ENCODE measurements around the gene BRDT.

The BRDT gene

DNA sequence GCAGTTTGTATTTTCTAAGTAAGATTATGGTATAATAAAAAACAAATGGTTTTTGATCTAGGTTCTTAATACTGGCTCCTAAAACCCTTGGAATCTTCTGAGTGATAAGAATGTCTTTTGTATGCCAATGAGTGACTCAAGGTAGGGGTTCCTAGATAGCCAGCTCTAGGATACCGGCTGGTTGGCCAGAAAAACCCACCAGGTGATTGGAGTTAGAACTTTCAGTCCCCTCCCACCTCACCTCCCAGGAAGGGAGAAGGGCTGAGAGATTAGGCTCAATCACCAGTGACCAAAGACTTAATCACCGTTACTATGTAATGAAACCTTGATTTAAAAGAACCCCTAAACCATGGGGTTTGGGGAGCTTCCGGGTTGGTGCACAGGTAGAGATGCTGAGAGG, 8.7 kb upstream of the BRDT start:
- Histone ChIP-seq H3K36me3 (replicated peaks; ENCODE audit: insufficient read depth, low read length) (no peaks in the 10 kb centered on the region), H3F3A (ENCODE audit: insufficient read depth, low read length) (no peaks in the 10 kb centered on the region), H3K4me1 (ENCODE audit: low read length) (no peaks in the 10 kb centered on the region), H3K4me3 (ENCODE audit: low read length) (no peak overlapping the region), H3K9me2 (replicated peaks; ENCODE audit: insufficient read depth, low read length) (no peaks in the 10 kb centered on the region), H3K9ac (ENCODE audit: low read length) (no peak overlapping the region), H3K79me2 (ENCODE audit: low read length) (no peaks in the 10 kb centered on the region), H3K4me2 (ENCODE audit: low read depth, low read length) (no peak overlapping the region), H3K9me3 (replicated peaks; ENCODE audit: insufficient read depth, low read length) (no peaks in the 10 kb centered on the region), H3K27me3 (replicated peaks; ENCODE audit: insufficient read depth, low read length) (no peaks in the 10 kb centered on the region), H2AFZ (ENCODE audit: low read length) (no peak overlapping the region), H4K20me1 (ENCODE audit: insufficient read depth, low read length) (no peaks in the 10 kb centered on the region), H3K27ac (ENCODE audit: low read length) (no peak overlapping the region)
- TF ChIP-seq, protein P1, sequence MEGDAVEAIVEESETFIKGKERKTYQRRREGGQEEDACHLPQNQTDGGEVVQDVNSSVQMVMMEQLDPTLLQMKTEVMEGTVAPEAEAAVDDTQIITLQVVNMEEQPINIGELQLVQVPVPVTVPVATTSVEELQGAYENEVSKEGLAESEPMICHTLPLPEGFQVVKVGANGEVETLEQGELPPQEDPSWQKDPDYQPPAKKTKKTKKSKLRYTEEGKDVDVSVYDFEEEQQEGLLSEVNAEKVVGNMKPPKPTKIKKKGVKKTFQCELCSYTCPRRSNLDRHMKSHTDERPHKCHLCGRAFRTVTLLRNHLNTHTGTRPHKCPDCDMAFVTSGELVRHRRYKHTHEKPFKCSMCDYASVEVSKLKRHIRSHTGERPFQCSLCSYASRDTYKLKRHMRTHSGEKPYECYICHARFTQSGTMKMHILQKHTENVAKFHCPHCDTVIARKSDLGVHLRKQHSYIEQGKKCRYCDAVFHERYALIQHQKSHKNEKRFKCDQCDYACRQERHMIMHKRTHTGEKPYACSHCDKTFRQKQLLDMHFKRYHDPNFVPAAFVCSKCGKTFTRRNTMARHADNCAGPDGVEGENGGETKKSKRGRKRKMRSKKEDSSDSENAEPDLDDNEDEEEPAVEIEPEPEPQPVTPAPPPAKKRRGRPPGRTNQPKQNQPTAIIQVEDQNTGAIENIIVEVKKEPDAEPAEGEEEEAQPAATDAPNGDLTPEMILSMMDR (IDR thresholded peaks at IDR 0.05; ENCODE audit: low read length) = no peak
- TF ChIP-seq EZH2phosphoT487 (IDR thresholded peaks at IDR 0.05; ENCODE audit: low read length) (no peak), EZH2 (optimal IDR thresholded peaks at IDR 0.05; ENCODE audit: low read depth, low read length) (no peak)
- DNase-seq = no peak

DNA sequence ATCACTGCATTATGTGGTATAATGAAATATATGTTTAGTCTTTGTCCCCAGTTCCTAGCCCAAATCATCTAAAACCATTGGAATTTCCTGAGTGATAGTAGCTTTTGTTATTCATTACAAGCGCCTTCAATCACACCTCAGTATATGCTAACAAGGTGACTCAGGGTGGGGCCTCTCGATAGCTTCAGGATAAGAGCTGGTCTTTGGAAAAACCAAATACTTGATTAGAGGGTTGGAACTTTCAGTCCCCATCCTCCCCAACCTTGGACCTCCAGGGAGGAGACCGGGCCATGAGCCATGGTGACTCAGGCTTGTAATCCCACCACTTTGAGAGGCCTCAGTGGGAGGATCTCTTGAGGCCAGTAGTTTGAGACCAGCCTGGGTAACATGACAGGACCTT, 5.1 kb upstream of the BRDT start:
- no peaks in the 10 kb centered on the region for H3K4me1 ChIP-seq (ENCODE audit: low read length)
- no peak for DNase-seq
- no peaks in the 10 kb centered on the region for H4K20me1 ChIP-seq (ENCODE audit: insufficient read depth, low read length)
- no peak overlapping the region for H3K27ac ChIP-seq (ENCODE audit: low read length)
- no peak overlapping the region for H3K4me3 ChIP-seq (ENCODE audit: low read length)
- H3K79me2 ChIP-seq (ENCODE audit: low read length) = no peaks in the 10 kb centered on the region
- H3K9me2 ChIP-seq (replicated peaks; ENCODE audit: insufficient read depth, low read length) = no peaks in the 10 kb centered on the region
- no peaks in the 10 kb centered on the region for H3F3A ChIP-seq (ENCODE audit: insufficient read depth, low read length)
- no peaks in the 10 kb centered on the region for H3K36me3 ChIP-seq (replicated peaks; ENCODE audit: insufficient read depth, low read length)
- no peaks in the 10 kb centered on the region for H3K27me3 ChIP-seq (replicated peaks; ENCODE audit: insufficient read depth, low read length)
- TF ChIP-seq EZH2 (optimal IDR thresholded peaks at IDR 0.05; ENCODE audit: low read depth, low read length) = no peak
- no peak overlapping the region for H2AFZ ChIP-seq (ENCODE audit: low read length)
- H3K9me3 ChIP-seq (replicated peaks; ENCODE audit: insufficient read depth, low read length) = no peaks in the 10 kb centered on the region
- H3K9ac ChIP-seq (ENCODE audit: low read length) = no peak overlapping the region
- no peak overlapping the region for H3K4me2 ChIP-seq (ENCODE audit: low read depth, low read length)

DNA sequence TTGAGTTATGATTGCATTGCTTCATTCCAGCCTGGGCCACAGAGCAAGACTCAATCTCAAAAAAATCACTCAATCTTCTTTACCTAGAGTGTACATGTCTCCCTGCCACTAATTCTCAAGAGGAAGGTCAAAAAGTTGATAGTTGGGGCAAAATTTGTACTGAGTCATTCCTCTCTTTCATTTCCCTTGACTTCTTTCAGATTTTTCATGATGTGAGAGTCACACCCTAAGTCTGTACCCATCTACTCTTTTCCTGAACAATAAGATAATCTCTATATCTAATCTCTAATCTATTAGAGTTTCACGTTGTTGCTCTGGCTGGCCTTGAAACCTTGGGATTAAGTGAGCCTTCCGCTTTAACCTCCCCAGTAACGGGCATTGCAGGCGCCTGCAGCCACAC, 1.1 kb upstream of the BRDT start:
- H3K36me3 ChIP-seq (replicated peaks; ENCODE audit: insufficient read depth, low read length) = no peaks in the 10 kb centered on the region
- H3K27me3 ChIP-seq (replicated peaks; ENCODE audit: insufficient read depth, low read length) = no peaks in the 10 kb centered on the region
- H3K9ac ChIP-seq (ENCODE audit: low read length) = no peak overlapping the region
- H3K9me2 ChIP-seq (replicated peaks; ENCODE audit: insufficient read depth, low read length) = no peaks in the 10 kb centered on the region
- DNase-seq = no peak
- H2AFZ ChIP-seq (ENCODE audit: low read length) = no peak overlapping the region
- H3F3A ChIP-seq (ENCODE audit: insufficient read depth, low read length) = no peaks in the 10 kb centered on the region
- H3K4me1 ChIP-seq (ENCODE audit: low read length) = no peaks in the 10 kb centered on the region
- H4K20me1 ChIP-seq (ENCODE audit: insufficient read depth, low read length) = no peaks in the 10 kb centered on the region
- H3K4me3 ChIP-seq (ENCODE audit: low read length) = no peak overlapping the region
- no peak overlapping the region for H3K4me2 ChIP-seq (ENCODE audit: low read depth, low read length)
- H3K9me3 ChIP-seq (replicated peaks; ENCODE audit: insufficient read depth, low read length) = no peaks in the 10 kb centered on the region
- H3K79me2 ChIP-seq (ENCODE audit: low read length) = no peaks in the 10 kb centered on the region
- TF ChIP-seq EZH2 (optimal IDR thresholded peaks at IDR 0.05; ENCODE audit: low read depth, low read length) (no peak), EZH2phosphoT487 (IDR thresholded peaks at IDR 0.05; ENCODE audit: low read length) (no peak)
- TF ChIP-seq, protein P1 (IDR thresholded peaks at IDR 0.05; ENCODE audit: low read length) = no peak
- H3K27ac ChIP-seq (ENCODE audit: low read length) = no peak overlapping the region

DNA sequence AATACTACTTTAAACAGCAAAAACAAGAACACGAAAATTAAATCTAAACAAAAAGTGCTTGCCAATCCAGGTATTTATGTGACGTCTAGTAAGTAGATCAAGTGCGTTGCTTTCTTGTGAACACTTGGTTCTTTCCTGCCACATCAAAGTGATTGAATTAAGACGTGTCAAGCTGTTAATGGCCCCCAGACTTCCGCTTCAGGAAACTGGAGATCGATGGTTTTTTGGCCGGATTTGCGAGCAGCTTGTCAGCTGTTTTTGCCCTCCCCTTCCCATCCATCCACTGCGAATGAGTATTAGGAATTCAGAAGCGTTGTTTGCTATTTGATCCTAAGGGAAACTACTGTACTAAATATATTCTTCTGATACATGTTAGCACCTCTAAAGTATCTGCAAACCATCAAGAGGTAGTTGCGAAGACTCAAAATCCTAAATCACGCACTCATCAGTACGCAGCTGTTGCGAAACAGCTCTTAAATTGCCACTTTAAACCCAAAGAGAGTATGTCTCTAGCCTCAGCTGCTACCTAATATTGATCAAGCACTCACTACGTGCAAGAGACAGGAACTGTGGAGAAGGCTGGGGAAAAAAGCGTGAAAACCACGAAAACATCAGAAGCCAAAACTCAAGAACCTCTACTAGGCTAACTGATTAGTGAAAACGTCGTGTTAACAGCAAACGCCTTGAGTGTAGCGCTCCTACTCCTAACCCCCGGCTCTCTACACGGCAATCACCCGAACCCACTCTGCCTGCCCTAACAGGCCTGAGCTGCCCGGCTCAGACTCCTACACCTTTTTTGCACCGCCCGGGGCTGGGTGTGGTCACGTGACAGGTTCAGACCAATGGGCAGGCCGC, 473 bp upstream of the BRDT start:
- no peaks in the 10 kb centered on the region for H3F3A ChIP-seq (ENCODE audit: insufficient read depth, low read length)
- no peak overlapping the region for H3K27ac ChIP-seq (ENCODE audit: low read length)
- no peak overlapping the region for H3K4me2 ChIP-seq (ENCODE audit: low read depth, low read length)

More for the DNA sequence above, 473 bp upstream of the BRDT start:
- no peak overlapping the region for H2AFZ ChIP-seq (ENCODE audit: low read length)
- no peaks in the 10 kb centered on the region for H3K4me1 ChIP-seq (ENCODE audit: low read length)
- no peak for DNase-seq
- H3K79me2 ChIP-seq (ENCODE audit: low read length) = no peaks in the 10 kb centered on the region
- H3K4me3 ChIP-seq (ENCODE audit: low read length) = no peak overlapping the region
- H3K9me2 ChIP-seq (replicated peaks; ENCODE audit: insufficient read depth, low read length) = no peaks in the 10 kb centered on the region
- no peaks in the 10 kb centered on the region for H4K20me1 ChIP-seq (ENCODE audit: insufficient read depth, low read length)
- TF ChIP-seq, protein P1 (IDR thresholded peaks at IDR 0.05; ENCODE audit: low read length) = no peak
- TF ChIP-seq EZH2 (optimal IDR thresholded peaks at IDR 0.05; ENCODE audit: low read depth, low read length) (no peak), EZH2phosphoT487 (IDR thresholded peaks at IDR 0.05; ENCODE audit: low read length) (no peak)
- H3K9me3 ChIP-seq (replicated peaks; ENCODE audit: insufficient read depth, low read length) = no peaks in the 10 kb centered on the region
- H3K9ac ChIP-seq (ENCODE audit: low read length) = no peak overlapping the region
- H3K27me3 ChIP-seq (replicated peaks; ENCODE audit: insufficient read depth, low read length) = no peaks in the 10 kb centered on the region
- no peaks in the 10 kb centered on the region for H3K36me3 ChIP-seq (replicated peaks; ENCODE audit: insufficient read depth, low read length)
